Amniotic epithelial cell (primary cell): ENCODE data around the gene FGD3.
"Not testable (repeated sequence)": the region's sequence is repeated elsewhere in the genome, so short reads cannot be mapped to it uniquely, and the experiment has no call there.

Experiments used
- DNase-seq: peaks from one replicate; pipeline ENCODE4 v3.0.0-alpha.2; 2010; ENCODE audit warnings: low read depth

The FGD3 gene

DNA sequence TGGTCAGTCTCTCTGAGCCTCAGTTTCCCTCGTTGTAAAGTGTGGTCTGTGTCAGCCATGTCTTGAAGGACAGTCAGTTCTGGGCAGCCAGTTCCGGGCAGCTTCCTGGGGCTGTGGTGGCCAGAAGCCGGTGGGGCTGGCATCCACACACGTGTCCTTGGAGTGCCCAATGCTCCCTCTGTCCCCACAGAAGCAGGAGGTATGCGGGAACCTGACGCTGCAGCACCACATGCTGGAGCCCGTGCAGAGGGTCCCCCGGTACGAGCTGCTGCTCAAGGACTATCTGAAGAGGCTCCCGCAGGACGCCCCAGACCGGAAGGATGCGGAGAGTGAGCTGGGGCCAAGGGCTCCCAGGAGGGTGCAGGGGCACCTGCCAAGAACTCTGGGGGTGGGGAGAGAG, 62.7 kb downstream of the FGD3 start:
- no peak for DNase-seq

DNA sequence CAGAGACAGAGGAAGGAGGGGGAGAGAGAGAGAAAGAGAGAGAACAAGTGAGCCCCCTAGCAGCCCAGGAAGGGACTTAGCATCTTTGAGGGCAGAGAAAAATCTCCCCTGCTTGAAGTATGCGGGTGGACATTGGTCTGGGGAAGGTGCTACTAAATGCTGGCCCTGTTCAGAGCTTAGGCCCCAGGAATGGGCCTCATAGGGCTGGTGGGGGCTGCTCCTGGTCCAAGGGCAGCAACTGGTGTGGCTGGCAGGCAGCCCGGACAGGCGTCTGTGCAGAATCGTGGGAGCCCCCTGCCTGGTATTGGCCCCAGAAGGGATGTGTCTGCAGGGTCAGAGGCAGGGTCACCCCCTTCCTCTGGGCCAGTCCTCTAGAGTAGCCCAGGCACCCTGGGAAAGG, 63.4 kb downstream of the FGD3 start:
- no peak for DNase-seq

DNA sequence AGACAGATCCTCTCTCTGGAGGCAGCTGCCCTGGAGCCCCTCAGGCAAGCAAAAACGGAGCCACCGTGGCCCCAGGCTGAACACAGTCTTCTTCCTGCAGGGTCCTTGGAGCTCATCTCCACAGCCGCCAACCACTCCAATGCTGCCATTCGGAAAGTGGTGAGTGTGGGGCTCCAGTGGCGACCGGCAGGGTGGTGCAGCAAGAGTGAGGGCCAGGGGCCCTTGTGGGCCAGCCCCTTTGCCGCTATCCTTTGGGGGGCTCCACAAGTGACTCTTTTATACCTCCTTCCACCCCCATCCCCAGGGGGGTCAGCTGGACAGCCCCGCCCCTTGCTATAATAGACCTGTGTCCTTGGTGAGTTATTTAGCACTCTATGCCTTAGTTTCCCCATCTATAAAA, 63.8 kb downstream of the FGD3 start:
- DNase-seq, result no peak

DNA sequence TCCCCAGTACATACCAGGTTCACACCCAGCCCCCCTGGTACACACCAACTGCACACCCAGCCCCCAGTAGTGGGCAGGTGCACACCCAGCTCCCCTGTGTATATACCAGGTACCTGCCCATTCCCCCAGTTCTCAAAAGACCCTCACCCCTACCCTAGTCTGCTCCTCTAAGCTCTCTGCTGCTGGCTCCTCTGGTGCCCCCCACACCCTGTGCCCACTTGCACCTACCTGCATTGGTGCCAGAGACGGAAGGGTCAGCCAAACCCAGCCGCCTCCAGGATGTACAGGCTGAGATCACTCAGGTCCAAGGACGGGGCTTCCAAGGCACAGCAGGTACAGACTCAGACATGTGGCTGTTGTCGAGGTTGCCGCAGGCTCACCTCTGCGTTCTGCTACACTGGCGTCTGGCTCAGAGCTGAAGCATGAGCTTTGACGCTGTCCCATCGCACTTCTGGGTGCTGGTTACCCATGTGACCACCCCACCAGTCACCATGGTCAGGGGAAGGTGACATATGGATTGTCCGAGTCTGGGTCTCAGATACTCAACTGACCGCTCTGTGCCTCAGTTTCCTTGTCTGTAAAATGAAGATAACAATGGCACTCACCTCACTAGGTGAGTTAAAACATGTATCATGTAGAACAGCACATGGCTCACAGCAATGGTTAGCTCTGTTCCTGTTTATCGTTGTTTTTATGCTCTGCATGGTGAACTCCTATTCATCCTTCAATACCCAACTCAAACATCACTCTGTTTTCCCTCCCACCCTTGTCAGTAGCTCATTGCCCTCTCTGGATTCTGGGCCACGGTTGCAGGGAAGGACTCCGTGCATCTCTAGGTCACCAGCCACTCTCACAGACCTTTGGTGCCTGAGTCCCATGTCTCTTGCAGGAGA, 65.9 kb downstream of the FGD3 start:
- DNase-seq, result no peak

DNA sequence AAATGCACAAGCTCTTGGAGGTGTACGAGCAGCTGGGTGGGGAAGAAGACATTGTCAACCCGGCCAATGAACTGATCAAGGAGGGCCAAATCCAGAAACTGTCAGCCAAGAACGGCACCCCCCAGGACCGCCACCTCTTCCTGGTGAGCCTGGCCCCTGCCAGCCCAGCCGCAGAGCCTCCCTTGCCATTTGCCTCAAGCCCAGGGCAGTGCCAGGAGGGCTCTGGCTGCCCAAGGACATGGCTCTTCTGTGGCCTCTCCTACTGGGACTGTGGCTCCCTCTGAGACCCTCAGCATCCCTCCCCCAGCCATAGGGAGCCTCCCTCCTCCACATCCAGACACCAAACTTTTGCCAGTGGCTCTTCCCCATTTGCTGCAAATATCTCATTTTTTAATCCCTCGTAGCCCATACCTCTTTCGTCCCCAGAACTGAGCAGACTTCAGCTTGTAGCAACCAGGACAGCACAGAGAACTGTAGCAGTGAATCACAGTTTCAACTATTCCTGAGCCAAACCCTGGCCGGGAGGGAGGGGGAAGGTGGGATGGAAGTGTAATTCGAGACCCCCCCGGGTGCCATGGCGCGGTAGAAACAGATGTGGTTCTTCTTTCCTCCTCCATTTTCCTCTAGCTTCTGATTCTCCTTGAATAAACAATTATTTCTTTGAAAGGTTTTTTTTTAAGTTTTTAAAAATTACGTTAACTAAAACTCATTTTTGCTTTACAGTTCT, 66.7 kb downstream of the FGD3 start:
- DNase-seq, result no peak

DNA sequence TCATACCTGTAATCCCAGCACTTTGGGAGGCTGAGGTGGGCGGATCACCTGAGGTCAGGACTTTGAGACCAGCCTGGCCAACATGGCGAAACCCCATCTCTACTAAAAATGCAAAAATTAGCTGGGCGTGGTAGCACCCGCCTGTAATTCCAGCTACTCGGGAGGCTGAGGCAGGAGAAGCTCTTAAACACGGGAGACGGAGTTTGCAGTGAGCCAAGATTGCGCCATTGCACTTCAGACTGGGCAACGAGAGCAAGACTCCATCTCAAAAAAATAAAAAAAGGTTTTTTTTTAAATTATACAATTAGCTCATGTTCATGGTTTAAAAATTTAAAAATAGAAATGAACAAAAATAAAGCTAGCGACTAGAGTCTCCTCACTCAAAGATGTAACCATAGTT, 67.9 kb downstream of the FGD3 start:
- DNase-seq, result not testable (repeated sequence)

DNA sequence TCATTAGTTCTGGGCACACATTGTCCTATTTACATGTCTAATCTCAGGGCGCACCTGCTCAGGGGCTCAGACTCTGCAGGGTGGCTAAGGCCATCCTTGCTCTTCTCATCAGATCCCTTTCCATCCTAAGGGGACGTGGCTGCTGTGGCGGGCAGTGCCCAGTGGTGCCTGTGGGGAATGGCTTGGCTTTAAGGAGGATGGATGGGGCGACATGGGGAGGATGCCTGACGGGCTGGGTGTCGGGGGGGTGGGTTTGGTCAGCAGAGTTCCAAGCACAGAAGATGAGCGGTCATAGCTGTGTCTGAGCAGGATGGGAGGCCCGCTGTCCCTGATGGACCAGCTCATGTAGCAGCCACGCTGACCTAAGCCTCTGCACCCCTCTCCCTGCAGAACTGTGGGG, 70.3 kb downstream of the FGD3 start:
- DNase-seq, result no peak

DNA sequence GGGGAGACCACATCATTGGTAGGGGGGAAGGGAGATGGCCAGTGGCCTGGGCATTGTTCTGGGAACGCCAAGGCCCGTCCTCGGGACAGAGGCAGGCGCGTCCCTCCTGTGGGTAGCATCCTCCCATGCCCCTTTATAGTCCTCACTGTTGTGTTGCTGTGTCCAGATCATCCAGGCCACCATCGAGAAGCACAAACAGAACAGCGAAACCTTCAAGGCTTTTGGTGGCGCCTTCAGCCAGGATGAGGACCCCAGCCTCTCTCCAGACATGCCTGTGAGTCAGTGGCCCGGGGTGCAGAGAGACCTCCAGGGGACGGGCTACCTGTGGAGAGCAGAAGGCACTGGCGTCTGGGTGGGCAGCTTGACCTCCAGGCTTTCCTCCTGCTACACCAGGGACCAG, 72.8 kb downstream of the FGD3 start:
- no peak for DNase-seq

DNA sequence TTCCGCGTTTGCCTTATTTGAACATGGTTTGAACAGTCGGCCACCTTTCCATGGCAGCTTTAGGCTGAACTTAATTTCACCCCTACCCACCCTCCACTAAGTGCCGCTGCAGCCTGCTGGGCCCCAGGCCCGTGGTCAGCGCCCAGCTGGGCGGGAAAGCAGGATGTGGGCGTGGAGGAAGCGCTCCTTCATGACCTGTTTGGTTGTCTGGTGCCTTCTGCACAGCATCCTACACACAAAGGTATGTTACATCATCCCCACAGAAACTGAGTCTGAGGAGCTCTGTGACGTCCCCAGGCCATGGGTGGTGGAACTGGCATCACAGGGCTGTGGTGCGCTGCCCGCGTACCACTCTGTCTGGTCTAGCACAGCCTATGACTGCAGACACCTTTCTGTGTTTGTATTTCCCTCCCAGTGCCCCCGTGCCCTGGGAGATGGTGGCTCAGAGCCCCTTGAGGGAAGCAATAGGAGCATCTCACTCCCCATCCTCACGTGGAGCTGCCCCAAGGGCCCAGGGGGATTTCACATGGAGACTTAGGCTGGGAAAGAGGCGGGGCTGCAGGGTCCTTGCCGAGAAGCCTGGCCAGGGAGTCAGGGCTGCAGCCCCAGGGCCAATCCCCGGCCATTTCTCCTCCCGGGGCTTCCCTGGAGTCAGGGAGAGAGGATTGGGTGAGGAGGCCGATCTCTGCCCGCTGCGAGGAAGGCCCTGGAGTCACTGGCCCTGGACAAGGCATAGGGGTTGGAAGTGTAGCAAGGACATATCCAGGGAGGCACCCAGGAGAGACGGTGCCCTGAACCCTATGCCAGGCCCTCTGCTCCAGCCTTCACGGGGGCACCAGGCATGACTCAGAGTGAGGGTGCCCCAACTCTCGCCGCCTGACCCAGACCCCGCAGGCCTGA, 73.7 kb downstream of the FGD3 start:
- DNase-seq, result no peak

DNA sequence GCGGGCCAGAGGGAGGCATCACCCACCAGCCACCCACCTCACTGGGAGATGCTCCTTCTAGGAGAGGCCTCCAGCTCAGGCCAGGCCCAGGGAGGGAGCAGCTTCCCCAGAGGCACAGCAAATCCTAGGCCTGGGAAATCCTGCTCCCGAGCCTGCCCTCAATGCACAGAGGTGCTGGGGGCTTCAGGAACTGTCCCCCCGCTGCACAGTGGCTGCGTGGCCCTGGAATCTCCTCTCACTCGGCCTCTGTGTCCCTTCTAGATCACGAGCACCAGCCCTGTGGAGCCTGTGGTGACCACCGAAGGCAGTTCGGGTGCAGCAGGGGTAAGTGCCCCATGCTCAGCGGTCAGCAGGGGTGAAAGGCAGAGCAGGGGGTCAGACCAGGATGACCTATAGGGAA, 74.7 kb downstream of the FGD3 start:
- DNase-seq, result no peak

DNA sequence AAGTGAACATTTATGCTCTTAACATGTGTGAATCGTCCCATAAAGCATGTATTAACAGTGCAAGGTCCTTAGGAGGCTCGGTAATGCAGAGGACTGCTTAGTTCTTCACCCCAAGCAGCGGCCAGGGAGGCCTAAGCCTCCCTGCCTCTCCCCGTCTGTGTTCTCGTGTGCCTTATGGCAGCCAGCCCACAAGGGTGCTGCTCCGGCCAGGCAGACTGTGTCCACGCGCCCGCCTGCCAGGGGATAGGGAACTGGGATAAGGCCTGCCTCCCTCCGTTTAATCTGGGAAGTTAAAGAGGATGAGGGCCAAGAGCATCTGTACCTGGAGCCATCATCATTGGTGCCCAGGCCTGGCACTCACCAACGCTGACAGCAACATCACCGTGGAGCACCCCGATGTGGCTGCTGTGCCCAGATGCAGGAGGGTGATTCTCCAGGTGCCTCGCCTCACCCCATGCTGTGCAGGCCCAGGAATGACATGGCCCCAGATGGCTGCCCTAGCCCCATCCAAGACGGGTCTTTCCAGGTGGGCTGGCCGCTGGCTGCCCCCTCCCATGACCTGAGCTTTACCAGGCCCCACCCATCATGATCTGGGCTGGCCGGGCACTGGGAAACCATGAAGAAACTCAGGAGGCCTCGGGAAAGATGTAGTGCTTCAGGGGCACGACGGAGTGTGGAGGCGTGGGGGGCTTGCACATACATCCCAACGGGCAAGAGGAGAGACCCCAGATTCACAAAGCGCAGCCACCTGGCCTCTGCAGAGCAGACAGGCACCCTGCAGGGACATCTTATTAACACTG, 75.6 kb downstream of the FGD3 start:
- no peak for DNase-seq

DNA sequence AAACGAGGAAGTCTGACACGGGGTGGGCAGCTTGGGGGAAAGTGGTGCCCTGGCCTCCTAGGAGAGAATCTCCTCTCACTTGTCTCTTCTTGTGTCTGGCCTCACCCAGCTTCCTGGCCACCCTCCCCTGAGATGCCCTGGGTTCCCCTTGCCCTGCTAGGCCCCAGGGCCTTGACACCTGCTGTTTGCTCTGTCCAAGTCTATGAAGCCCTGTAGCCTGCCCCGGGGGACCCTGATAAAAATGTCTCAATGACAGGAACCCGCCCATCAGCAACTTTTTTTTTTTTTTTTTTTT, 76.1 kb downstream of the FGD3 start:
- no peak for DNase-seq

DNA sequence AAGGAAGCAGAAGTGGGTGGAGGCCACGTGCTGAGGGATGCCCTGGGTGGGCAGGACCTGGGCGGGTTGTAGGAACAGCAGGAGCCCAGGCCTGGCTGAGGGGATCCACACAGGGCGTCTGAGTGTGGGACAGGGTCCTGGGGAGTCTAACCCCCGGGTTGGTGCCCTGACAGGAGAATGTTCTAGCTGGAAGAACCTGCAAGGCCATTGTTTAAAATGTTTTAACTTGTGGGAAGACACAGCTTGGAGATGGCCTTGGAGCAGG, 77.3 kb downstream of the FGD3 start:
- no peak for DNase-seq

DNA sequence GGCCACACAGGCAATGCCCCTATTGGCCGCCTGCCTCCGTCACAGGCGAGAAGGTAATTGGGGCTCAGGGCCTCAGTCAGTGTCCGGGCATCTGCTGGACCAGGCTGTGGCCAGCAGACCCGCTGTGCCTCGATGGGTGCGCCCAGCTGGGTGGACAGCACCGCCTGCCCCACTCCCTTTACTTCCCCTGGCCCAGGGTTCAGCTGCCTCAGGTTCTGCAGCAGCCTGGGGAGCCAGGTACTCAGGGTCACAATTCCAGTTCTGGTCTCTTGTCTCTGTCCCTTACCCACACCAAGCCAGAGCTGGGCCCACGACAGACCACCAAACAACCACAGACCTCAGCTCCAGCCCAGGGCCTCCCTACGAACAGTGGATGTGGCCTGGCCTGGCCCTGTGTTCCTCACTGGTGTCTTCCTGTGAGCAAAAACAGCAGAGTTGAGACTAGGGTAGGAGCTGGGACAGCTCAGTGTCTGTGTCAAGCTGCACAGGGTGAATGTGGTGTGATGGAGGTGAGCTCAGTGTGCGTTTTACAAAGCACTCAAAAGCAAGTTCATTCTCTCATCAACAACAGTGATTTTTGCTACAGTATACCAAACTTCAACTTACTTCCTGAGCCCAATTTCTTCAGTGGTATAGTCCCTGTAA, 77.8 kb downstream of the FGD3 start:
- no peak for DNase-seq

DNA sequence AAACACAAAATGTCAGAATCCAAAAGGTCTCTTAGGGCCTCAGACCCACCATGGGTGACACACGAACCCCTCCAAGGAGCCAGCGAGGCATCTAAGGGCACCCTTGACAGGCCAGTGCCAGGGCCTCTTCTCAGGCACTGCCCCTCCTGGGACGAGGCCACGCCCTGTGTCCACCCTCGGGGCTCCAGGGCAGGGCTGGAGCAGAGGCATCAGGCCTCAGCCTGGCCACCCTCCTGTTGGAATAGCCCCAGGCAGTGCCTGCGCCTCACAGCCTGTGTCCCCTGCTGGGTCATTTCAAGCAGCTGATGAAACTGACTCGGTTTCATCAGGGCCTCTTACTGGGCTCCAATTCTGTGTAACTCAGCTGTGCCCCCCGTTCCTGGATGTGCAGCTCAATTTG, 78.4 kb downstream of the FGD3 start:
- no peak for DNase-seq

DNA sequence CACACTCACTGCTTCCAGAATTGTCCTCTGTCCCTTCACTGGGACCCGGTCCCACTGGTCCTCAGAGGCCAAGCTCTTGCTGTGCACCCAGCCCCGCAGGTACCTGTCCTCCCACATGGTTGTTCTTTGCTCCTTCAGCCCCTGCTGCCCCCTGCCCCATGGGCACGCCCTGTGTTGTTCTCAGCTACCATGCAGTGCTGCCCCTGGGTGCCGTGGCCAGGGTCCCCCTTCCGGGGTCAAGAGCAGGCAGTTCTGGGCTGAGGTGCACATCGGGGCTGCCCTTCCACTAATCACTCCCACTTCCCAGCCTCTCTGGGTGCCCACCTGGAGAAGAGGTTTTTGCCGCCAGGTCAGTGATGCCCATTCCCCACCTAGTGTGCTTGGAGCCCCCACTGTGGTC, 79.3 kb downstream of the FGD3 start:
- DNase-seq, result no peak

DNA sequence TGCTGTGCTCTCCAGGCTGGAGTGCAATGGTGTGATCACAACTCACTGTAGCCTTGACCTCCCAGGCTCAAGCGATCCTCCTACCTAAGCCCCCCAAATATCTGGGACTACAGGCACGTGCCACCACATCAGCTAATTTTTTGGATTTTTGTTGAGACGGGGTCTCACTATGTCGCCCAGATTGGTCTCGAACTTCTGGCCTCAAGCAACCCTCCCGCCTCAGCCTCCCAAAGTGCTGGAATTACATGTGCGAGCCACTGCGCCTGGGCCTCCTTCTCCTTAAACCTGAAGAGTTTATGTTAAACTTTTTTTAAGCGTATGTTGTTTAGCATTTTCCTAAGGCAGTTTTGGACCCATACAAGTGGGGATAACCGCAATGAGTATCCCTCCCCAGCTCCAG, 80.4 kb downstream of the FGD3 start:
- DNase-seq, result no peak

DNA sequence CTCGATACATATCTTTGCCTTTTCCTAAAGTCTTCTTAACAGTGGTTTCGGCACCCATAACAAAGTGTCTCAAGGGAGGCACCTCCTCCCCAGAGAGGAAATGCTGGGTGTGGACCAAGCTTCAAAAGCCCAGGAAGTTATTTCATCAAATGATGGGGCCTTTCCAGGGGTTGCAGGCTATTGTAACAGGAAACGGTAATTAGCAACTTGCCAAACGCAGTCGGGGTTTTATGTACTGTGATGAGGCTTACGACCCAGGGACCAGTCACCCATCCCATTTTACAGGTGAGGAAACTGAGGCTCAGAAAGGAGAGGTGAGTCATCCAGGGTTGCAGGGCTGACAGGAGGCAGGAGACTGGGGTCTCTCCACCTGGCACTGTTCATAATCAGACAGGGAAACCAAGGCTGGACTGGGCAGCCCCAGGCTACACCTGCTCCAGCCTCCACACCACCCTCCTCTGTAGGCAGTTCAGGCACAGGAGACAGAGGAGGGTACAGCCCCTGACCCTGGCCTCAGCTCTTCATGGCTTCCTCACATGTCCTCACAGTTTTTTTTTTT, 81.2 kb downstream of the FGD3 start:
- no peak for DNase-seq

DNA sequence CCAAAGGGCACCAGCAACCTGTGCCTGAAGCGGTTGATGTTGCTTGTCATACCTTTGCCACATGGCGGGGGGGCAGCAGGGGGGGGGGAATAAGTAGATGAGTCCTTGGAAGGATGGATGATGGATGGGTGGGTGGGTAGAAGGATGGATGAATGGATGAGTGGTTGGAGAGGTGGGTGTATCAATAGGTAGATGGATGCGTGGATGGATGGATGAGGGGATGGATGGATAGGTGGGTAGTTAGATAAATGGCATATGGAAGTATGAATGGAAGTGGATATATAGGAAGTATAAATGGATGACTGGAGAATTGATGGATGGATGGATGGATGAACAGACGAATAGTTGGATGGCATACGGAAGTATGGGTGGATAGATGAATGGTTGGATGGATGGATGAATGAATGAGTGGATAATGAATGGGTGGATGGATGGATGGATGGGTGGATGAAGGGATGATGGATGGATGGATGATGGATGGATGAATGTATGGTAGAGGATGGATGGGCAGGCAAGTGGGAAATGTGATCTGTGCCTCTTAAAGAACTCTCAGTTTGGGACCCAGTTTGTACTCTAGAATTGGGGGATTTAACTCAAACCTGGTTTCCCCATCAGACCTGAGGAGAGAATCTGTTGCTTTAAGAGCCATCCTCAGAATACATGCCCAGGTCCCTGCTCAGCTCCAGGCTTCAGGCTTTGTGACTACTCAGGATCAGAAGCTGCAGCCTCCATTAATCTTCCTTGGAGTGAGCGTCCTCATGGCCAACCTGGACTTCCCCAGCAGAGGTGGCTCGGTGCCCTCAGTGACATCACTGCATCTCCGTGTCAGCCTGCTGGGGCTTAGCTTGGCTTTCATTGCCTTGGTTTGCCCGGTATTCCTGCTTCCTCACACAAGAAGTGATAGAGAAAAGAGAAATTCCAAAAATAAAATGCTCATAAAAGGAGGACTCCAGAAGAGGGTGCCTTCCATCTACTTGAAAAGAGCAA, 83.6 kb downstream of the FGD3 start:
- no peak for DNase-seq
